ENCODE data around the gene EMX2. TPM values are rescaled to one million over a fixed set of nuclear protein-coding genes. Genes with fewer than 3 reads are reported as not detected.
A peak's percentile ranks its signal among the peaks of the same experiment; 100 is the strongest.

The EMX2 gene
- total RNA-seq, 1 donor from 2014 or later, result 0.74 TPM

DNA sequence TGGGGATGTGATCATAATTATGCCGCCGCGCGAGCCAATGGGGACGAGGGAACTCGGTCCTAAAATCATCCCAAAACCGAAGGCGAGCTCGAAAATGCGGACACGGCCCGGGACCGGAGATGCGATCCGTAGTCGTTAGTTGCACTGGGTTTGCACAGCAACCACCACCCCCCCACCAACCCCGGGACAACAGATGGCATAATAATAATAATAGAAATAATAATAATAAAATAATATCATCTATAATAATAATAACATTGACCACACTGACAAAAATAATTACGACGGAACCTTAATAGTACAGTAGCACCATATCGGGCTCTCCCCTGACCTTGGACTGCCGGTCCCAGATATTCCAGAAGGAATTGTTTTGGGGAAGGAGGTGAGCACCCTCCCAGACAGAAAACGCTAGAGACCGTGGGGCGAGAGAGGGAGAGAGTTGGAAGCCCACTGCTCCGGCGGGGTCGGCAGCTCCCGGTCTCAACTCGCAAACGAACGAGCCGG lies 1.1 kb upstream of the EMX2 start:
- intact Hi-C loops (cut with DNase I), result no loop called here
- no peak for DNase-seq (ENCODE audit: extremely low spot score in 2 of 2)
- H3K4me1 ChIP-seq, result peaks cover 58% of the 10 kb centered on the region

DNA sequence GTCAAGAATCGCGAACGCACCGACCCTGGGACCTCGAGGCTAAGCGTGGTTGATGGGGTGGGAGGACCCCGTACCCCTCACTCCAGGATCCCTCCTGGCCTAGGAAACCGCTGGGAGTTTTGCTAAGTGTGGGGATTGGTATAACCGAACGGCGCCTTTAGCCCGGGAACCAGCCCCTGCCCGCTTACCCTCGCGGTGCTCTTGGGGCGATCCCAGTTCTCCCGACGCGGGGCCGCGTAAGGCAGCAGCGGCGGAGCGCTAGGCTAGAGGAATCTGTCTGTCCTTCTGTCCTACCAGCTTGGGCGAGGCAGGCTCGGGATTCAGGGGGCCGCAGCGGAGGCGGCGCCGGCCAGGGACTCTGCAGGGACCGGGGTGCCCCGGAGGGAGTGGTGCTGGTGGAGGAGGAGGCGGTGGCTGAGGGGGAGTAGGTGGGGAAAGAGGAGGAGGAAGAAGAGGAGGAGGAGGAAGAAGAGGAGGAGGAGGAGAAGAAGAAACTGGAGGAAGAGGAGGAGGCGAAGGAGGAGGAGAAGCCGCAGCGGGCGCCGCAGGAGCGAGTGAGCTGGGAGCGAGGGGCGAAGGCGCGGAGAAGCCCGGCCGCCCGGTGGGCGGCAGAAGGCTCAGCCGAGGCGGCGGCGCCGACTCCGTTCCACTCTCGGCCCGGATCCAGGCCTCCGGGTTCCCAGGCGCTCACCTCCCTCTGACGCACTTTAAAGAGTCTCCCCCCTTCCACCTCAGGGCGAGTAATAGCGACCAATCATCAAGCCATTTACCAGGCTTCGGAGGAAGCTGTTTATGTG lies 439 bp upstream of the EMX2 start:
- Histone ChIP-seq H3K9me3 (no peaks in the 10 kb centered on the region), H3K27me3 (peaks cover 19% of the 10 kb centered on the region), H3K4me1 (peaks cover 51% of the 10 kb centered on the region), H3K36me3 (no peaks in the 10 kb centered on the region), H3K27ac (peak overlapping the region; percentile 87), H3K4me3 (peak overlapping the region; percentile 38 to 54)
- TF ChIP-seq POLR2A (IDR thresholded peaks at IDR 0.05), result no peak
- peak in 1 of 2 donors; percentile 51 for TF ChIP-seq POLR2AphosphoS5 (IDR thresholded peaks at IDR 0.05; ENCODE audit: insufficient read depth in 1 of 2, low read depth in 1 of 2)
- TF ChIP-seq, protein P1, sequence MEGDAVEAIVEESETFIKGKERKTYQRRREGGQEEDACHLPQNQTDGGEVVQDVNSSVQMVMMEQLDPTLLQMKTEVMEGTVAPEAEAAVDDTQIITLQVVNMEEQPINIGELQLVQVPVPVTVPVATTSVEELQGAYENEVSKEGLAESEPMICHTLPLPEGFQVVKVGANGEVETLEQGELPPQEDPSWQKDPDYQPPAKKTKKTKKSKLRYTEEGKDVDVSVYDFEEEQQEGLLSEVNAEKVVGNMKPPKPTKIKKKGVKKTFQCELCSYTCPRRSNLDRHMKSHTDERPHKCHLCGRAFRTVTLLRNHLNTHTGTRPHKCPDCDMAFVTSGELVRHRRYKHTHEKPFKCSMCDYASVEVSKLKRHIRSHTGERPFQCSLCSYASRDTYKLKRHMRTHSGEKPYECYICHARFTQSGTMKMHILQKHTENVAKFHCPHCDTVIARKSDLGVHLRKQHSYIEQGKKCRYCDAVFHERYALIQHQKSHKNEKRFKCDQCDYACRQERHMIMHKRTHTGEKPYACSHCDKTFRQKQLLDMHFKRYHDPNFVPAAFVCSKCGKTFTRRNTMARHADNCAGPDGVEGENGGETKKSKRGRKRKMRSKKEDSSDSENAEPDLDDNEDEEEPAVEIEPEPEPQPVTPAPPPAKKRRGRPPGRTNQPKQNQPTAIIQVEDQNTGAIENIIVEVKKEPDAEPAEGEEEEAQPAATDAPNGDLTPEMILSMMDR (IDR thresholded peaks at IDR 0.05), result no peak
- intact Hi-C loops (cut with DNase I), result no loop called here
- no peak for DNase-seq (ENCODE audit: extremely low spot score in 2 of 2)

More for the DNA sequence above, 1.1 kb upstream of the EMX2 start:
- no peaks in the 10 kb centered on the region for H3K36me3 ChIP-seq
- peak overlapping the region; percentile 38 to 54 for H3K4me3 ChIP-seq
- no peaks in the 10 kb centered on the region for H3K9me3 ChIP-seq
- TF ChIP-seq, protein P1 (IDR thresholded peaks at IDR 0.05), result no peak
- TF ChIP-seq POLR2A (IDR thresholded peaks at IDR 0.05), result peak in 1 of 2 donors; percentile 8
- H3K27me3 ChIP-seq, result peaks cover 22% of the 10 kb centered on the region
- H3K27ac ChIP-seq, result peak overlapping the region; percentile 77

- DNase-seq (ENCODE audit: extremely low spot score in 2 of 2), result no peak
- intact Hi-C loops (cut with DNase I), result no loop called here
- no peaks in the 10 kb centered on the region for H3K36me3 ChIP-seq
- H3K4me3 ChIP-seq, result peak overlapping the region; percentile 48 to 54
- peaks cover 19% of the 10 kb centered on the region for H3K27me3 ChIP-seq
- TF ChIP-seq, protein P1 (IDR thresholded peaks at IDR 0.05), result no peak
- peak in 1 of 2 donors; percentile 28 for TF ChIP-seq POLR2AphosphoS5 (IDR thresholded peaks at IDR 0.05; ENCODE audit: insufficient read depth in 1 of 2, low read depth in 1 of 2)
- H3K4me1 ChIP-seq, result peaks cover 47% of the 10 kb centered on the region
- H3K9me3 ChIP-seq, result no peaks in the 10 kb centered on the region
- H3K27ac ChIP-seq, result peak overlapping the region; percentile 87
These were observed 868 bp downstream of the EMX2 start for GRCh38 chr10:117543225-117544003.

- intact Hi-C loops (cut with DNase I), result no loop called here
- TF ChIP-seq POLR2A (IDR thresholded peaks at IDR 0.05), result no peak
- TF ChIP-seq, protein P1 (IDR thresholded peaks at IDR 0.05), result no peak
- no peak for TF ChIP-seq POLR2AphosphoS5 (IDR thresholded peaks at IDR 0.05; ENCODE audit: insufficient read depth in 1 of 2, low read depth in 1 of 2)
These were observed 1.6 kb downstream of the EMX2 start for GRCh38 chr10:117544004-117544701.

More at GRCh38 chr10:117544004-117544701, 1.6 kb downstream of the EMX2 start:
- no peak for DNase-seq (ENCODE audit: extremely low spot score in 2 of 2)
- peaks cover 19% of the 10 kb centered on the region for H3K27me3 ChIP-seq
- peak overlapping the region; percentile 48 to 54 for H3K4me3 ChIP-seq
- peak overlapping the region; percentile 87 for H3K27ac ChIP-seq
- peaks cover 47% of the 10 kb centered on the region for H3K4me1 ChIP-seq
- no peaks in the 10 kb centered on the region for H3K36me3 ChIP-seq
- H3K9me3 ChIP-seq, result no peaks in the 10 kb centered on the region

Measured in vagina (tissue), 2 donors.